Neutrophil (primary cell): Measurements from ENCODE around the gene FBXW8.
A peak's percentile ranks its signal among the peaks of the same experiment; 100 is the strongest.

ENCODE experiments used
- H3K27ac ChIP-seq: fragments of 200-600 bp; sonication (generic); 2 replicates; pipeline ENCODE4 v1.5.1; 2016; ENCODE audit warnings: mild to moderate bottlenecking, moderate library complexity
- H3K27me3 ChIP-seq: fragments of 200-600 bp; sonication (generic); 2 replicates; pipeline ENCODE4 v1.6.0; 2016; ENCODE audit warnings: mild to moderate bottlenecking
- H3K36me3 ChIP-seq: fragments of 200-600 bp; sonication (generic); 2 replicates; pipeline ENCODE4 v1.5.1; 2017
- H3K4me1 ChIP-seq, 2 experiments: fragments of 200-600 bp in 1 of 2; sonication (generic) in 1 of 2; 1 replicate in 1 of 2; 2 replicates in 1 of 2; pipeline versions ENCODE4 v1.5.1 to v1.6.1; 2013 to 2016; ENCODE audit warnings: low read depth in 1 of 2, low read length in 1 of 2, mild to moderate bottlenecking in 1 of 2, moderate library complexity in 1 of 2; ENCODE audit not compliant: control insufficient read depth in 1 of 2, insufficient read depth in 1 of 2
- H3K4me3 ChIP-seq, 2 experiments: fragments of 200-600 bp in 1 of 2; sonication (generic) in 1 of 2; 1 replicate in 1 of 2; 2 replicates in 1 of 2; pipeline ENCODE4 v1.5.1; 2013 to 2016; ENCODE audit warnings: low read depth in 1 of 2, low read length in 1 of 2, mild to moderate bottlenecking in 1 of 2, moderate library complexity in 1 of 2
- H3K9me3 ChIP-seq: fragments of 200-600 bp; sonication (generic); 2 replicates; pipeline ENCODE4 v1.5.1; 2016
- TF ChIP-seq, protein P1 (sequence below): fragments of 200-600 bp; sonication (generic); IDR thresholded peaks from 2 replicates; pipeline ENCODE4 v1.5.1; 2016; ENCODE audit warnings: antibody characterized with exemption

The FBXW8 gene

DNA sequence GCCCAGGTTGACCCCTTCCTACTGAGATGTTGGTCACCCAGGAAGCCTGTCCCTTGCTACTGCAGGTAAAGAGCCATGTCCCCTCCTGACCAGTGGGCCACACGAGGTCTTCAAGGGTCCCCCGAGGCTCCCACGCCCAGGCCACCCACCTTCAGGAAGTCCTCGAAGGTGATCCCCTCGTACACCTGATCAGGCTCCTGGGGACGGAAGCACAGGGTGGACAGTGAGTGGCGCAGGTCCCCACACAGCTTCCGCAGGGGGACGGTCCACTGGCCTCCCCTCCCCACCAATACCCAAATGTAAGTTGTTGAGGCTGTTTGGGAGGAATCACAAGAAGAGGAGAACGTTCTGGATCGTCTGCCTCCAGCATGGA lies 131.0 kb downstream of the FBXW8 start:
- Histone ChIP-seq H3K36me3 (peaks cover 11% of the 10 kb centered on the region), H3K27me3 (no peaks in the 10 kb centered on the region), H3K4me3 (no peak overlapping the region), H3K27ac (peak overlapping the region; percentile 83), H3K9me3 (no peaks in the 10 kb centered on the region), H3K4me1 (peaks cover 49 to 56% of the 10 kb centered on the region in 2 experiments)
- TF ChIP-seq, protein P1, sequence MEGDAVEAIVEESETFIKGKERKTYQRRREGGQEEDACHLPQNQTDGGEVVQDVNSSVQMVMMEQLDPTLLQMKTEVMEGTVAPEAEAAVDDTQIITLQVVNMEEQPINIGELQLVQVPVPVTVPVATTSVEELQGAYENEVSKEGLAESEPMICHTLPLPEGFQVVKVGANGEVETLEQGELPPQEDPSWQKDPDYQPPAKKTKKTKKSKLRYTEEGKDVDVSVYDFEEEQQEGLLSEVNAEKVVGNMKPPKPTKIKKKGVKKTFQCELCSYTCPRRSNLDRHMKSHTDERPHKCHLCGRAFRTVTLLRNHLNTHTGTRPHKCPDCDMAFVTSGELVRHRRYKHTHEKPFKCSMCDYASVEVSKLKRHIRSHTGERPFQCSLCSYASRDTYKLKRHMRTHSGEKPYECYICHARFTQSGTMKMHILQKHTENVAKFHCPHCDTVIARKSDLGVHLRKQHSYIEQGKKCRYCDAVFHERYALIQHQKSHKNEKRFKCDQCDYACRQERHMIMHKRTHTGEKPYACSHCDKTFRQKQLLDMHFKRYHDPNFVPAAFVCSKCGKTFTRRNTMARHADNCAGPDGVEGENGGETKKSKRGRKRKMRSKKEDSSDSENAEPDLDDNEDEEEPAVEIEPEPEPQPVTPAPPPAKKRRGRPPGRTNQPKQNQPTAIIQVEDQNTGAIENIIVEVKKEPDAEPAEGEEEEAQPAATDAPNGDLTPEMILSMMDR = no peak

DNA sequence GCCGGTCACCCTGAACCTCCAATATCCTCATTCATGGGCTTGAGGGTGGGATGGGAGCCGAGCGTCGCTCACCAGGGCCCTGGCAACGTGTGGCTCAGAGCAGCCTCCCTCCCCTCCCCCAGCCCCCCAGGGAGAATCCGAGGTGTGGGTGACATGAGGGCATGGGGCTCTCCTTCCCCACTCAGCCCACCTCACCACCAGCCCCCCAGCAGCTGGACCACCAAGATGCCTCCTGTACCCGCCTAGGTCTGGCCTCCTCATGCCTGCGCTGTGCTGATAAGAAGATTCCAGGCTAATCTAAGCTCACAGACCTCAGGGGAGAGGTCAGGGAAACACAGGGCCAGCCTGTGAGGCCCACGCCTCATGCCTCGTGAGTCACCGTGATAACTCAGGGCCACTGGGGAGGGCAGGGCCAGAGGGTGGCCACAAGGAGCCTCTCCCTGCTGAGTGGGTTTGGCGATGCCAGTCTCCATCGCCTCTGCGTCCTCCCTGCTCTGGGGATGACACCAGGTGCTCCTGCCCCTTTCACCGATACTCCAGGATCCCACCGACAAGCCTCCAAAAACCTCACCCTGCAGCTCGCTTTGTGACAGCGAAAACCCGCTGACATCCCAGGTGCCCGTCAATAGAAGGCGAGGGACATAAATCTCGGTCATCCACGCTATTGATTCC lies 131.6 kb downstream of the FBXW8 start:
- Histone ChIP-seq H3K4me1 (peaks cover 49 to 56% of the 10 kb centered on the region in 2 experiments), H3K4me3 (no peak overlapping the region), H3K27ac (no peak overlapping the region), H3K9me3 (no peaks in the 10 kb centered on the region), H3K36me3 (peaks cover 13% of the 10 kb centered on the region), H3K27me3 (no peaks in the 10 kb centered on the region)
- TF ChIP-seq, protein P1 = no peak

DNA sequence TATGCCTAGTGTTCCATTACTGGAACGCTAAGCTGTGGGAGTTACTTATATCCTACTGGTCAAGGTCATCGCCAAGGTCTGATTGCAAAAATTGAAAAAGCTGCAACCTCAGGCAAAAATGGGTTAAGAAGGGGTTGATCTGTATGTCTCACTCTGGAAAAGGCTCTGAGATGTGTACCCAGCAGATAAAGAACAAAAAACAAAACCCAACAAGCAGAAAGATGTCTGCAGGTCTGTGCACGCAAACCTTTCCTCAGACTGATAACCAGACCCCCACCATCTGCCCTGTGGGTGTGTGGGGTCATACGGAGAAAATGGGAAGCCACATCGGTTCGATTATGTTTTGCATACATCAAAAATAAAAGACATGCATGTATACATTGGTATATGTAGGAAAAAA lies 132.1 kb downstream of the FBXW8 start:
- Histone ChIP-seq H3K9me3 (no peaks in the 10 kb centered on the region), H3K4me3 (no peak overlapping the region), H3K4me1 (peaks cover 49 to 56% of the 10 kb centered on the region in 2 experiments), H3K27ac (no peak overlapping the region), H3K27me3 (no peaks in the 10 kb centered on the region), H3K36me3 (peaks cover 16% of the 10 kb centered on the region)
- TF ChIP-seq, protein P1 = no peak

DNA sequence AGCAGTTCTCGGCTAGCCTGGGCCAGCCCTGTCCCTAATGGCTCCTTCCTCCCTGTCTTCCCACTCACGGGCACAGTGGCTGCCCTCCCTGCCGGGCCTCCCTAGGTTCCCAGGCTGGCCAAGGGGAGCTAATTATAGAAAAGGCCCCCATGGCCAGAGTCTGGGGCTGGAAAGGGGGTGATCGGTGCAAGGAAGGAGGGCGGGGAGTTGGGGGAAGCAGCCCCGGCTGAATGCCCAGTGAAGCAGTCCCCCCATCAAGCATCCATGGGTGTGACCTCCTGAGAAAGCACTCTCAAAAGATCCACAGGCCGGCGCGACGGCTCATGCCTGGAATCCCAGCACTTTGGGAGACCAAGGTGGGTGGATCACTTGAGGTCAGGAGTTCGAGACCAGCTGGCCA lies 133.6 kb downstream of the FBXW8 start:
- TF ChIP-seq, protein P1 = no peak
- Histone ChIP-seq H3K9me3 (no peaks in the 10 kb centered on the region), H3K27me3 (no peaks in the 10 kb centered on the region), H3K36me3 (peaks cover 28% of the 10 kb centered on the region), H3K27ac (no peak overlapping the region), H3K4me3 (no peak overlapping the region), H3K4me1 (peaks cover 42 to 44% of the 10 kb centered on the region in 2 experiments)

DNA sequence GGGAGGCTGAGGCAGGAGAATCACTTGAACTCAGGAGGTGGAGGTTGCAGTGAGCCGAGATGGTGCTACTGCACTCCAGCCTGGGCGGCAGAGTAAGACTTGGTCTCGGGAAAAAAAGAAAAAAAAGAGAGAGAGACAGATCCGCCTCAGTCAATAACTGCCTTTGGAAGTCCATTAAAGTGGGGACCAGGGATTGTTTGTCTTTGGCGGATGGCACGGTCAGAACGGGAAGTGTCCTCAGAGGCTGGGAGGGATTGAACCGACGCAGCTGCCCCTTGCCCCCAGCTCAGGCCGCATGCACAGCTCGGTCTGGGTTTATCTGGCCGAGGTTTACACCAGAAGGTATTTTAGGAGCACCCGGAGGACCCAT lies 134.0 kb downstream of the FBXW8 start:
- TF ChIP-seq, protein P1 = no peak
- H3K27ac ChIP-seq = peak overlapping the region; percentile 35
- peaks cover 28% of the 10 kb centered on the region for H3K36me3 ChIP-seq
- H3K4me3 ChIP-seq = peak overlapping the region; percentile 12 to 40
- H3K9me3 ChIP-seq = no peaks in the 10 kb centered on the region
- H3K27me3 ChIP-seq = no peaks in the 10 kb centered on the region
- peaks cover 37 to 39% of the 10 kb centered on the region in 2 experiments for H3K4me1 ChIP-seq
